HepG2 (cell line): ENCODE data around the gene TOMM40L. TPM values are rescaled to one million over a fixed set of nuclear protein-coding genes. Genes with fewer than 3 reads are reported as not detected.

Experiments used
- BATF2 ChIP-seq: sonication (generic); formaldehyde crosslinking; IDR thresholded peaks from 2 replicates; pipeline ENCODE4 v1.8.0; 2022; ENCODE audit warnings: mild to moderate bottlenecking, missing genetic modification reagents, moderate library complexity
- CBX1 ChIP-seq: IDR thresholded peaks from one replicate; pipeline ENCODE4 v1.6.1; 2016; ENCODE audit warnings: antibody characterized with exemption, low read depth
- CENPX ChIP-seq: sonication (generic); formaldehyde crosslinking; IDR thresholded peaks from 2 replicates; pipeline ENCODE4 v1.9.0; 2021; ENCODE audit warnings: mild to moderate bottlenecking, missing genetic modification reagents, moderate library complexity
- EHMT2 ChIP-seq: fragments of 200-600 bp; sonication (generic); IDR thresholded peaks from 2 replicates; pipeline ENCODE4 v1.7.0; 2017; ENCODE audit warnings: antibody characterized with exemption, low read depth, low read length, borderline replicate concordance
- ESRRA ChIP-seq: sonication (generic); formaldehyde crosslinking; IDR thresholded peaks from 2 replicates; pipeline ENCODE4 v1.5.1; 2020; ENCODE audit warnings: mild to moderate bottlenecking, low read depth, missing genetic modification reagents
- MAX ChIP-seq: IDR thresholded peaks from 2 replicates; pipeline ENCODE4 v1.6.1; 2012; ENCODE audit warnings: inconsistent platforms
- MED8 ChIP-seq: sonication (generic); formaldehyde crosslinking; IDR thresholded peaks from 2 replicates; pipeline ENCODE4 v1.8.1; 2023; ENCODE audit warnings: mild to moderate bottlenecking, missing genetic modification reagents; ENCODE audit not compliant: insufficient replicate concordance
- RFX5 ChIP-seq: IDR thresholded peaks from 2 replicates; pipeline ENCODE4 v1.6.1; 2011; ENCODE audit warnings: low read depth, low read length, improper control_type of control experiment
- SMAD3 ChIP-seq: sonication (generic); formaldehyde crosslinking; IDR thresholded peaks from 2 replicates; pipeline ENCODE4 v1.4.0; 2020; ENCODE audit warnings: missing genetic modification reagents
- SNAPC5 ChIP-seq: sonication (generic); formaldehyde crosslinking; IDR thresholded peaks from 2 replicates; pipeline ENCODE4 v1.8.1; 2023; ENCODE audit warnings: mild to moderate bottlenecking, missing genetic modification reagents, borderline replicate concordance
- SRF ChIP-seq: IDR thresholded peaks from 2 replicates; pipeline ENCODE4 v1.6.1; 2011; ENCODE audit warnings: mild to moderate bottlenecking, low read depth, low read length, moderate library complexity
- TCF12 ChIP-seq, 2 experiments: fragments of 450-650 bp in 1 of 2; sonication (generic) in 1 of 2; formaldehyde crosslinking in 1 of 2; IDR thresholded peaks; 2 replicates each; pipeline versions ENCODE4 v1.6.1 to v1.8.0; 2017 to 2022; ENCODE audit warnings: antibody characterized with exemption in 1 of 2, mild to moderate bottlenecking in 1 of 2, missing genetic modification reagents in 1 of 2, moderate library complexity in 1 of 2
- ZMAT3 ChIP-seq: sonication (generic); formaldehyde crosslinking; conservative IDR thresholded peaks from 2 replicates; pipeline ENCODE4 v1.7.0; 2021; ENCODE audit warnings: missing genetic modification reagents
- ZNF383 ChIP-seq: sonication (generic); formaldehyde crosslinking; IDR thresholded peaks from 2 replicates; pipeline ENCODE4 v1.4.0; 2020; ENCODE audit warnings: missing genetic modification reagents, mild to moderate bottlenecking, borderline replicate concordance
- ZNF724P ChIP-seq: sonication (generic); formaldehyde crosslinking; IDR thresholded peaks from 2 replicates; pipeline ENCODE4 v1.8.0; 2022; ENCODE audit warnings: missing genetic modification reagents, borderline replicate concordance
- polyA plus RNA-seq, 8 experiments: library from polyadenylated mRNA; depleted of rRNA in 3 of 8; stranded (reverse) in 7 of 8; unstranded in 1 of 8; fragments of >200 nt; fragmentation: Illumina TruSeq in 4 of 8; extraction: Trizol in 4 of 8; gene quantifications; 2 replicates each; pipeline versions ENCODE4 v1.2.1 to v1.2.3, GENCODE V29; 2011 to 2016; ENCODE audit warnings: low read depth in 4 of 8, missing spikeins in 1 of 8, mixed read lengths in 1 of 8; ENCODE audit not compliant: insufficient read depth in 1 of 8
- total RNA-seq, 5 experiments: library from RNA; depleted of rRNA; stranded (reverse); fragments of >200 nt; fragmentation: Illumina TruSeq; extraction: Trizol; gene quantifications; 2 replicates each; pipeline ENCODE4 v1.2.3, GENCODE V29; 2016; ENCODE audit warnings: low read depth in 1 of 5
- TF ChIP-seq, protein P1 (sequence below): sonication (generic); formaldehyde crosslinking; IDR thresholded peaks from 2 replicates; pipeline ENCODE4 v1.8.1; 2022; ENCODE audit warnings: low read depth, mild to moderate bottlenecking, missing genetic modification reagents
- TF ChIP-seq, protein P2 (sequence below): sonication (generic); formaldehyde crosslinking; conservative IDR thresholded peaks from 2 replicates; pipeline ENCODE4 v1.4.0; 2020; ENCODE audit warnings: missing genetic modification reagents
- TF ChIP-seq, protein P3 (sequence below): sonication (generic); formaldehyde crosslinking; IDR thresholded peaks from 2 replicates; pipeline ENCODE4 v1.4.0; 2020; ENCODE audit warnings: mild to moderate bottlenecking, missing genetic modification reagents

Gene TOMM40L
- total and polyA plus RNA-seq, 2 of the 13 experiments (the other 11 are each of a cell fraction or from before 2014, with no cell fraction given) = 14.1 to 26.2 TPM

- no peak for TF ChIP-seq CENPX
- TF ChIP-seq SNAPC5 (CRISPR knock-in tag) = no peak
- TF ChIP-seq, protein P1, sequence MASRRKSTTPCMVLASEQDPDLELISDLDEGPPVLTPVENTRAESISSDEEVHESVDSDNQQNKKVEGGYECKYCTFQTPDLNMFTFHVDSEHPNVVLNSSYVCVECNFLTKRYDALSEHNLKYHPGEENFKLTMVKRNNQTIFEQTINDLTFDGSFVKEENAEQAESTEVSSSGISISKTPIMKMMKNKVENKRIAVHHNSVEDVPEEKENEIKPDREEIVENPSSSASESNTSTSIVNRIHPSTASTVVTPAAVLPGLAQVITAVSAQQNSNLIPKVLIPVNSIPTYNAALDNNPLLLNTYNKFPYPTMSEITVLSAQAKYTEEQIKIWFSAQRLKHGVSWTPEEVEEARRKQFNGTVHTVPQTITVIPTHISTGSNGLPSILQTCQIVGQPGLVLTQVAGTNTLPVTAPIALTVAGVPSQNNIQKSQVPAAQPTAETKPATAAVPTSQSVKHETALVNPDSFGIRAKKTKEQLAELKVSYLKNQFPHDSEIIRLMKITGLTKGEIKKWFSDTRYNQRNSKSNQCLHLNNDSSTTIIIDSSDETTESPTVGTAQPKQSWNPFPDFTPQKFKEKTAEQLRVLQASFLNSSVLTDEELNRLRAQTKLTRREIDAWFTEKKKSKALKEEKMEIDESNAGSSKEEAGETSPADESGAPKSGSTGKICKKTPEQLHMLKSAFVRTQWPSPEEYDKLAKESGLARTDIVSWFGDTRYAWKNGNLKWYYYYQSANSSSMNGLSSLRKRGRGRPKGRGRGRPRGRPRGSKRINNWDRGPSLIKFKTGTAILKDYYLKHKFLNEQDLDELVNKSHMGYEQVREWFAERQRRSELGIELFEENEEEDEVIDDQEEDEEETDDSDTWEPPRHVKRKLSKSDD (CRISPR knock-in tag) = no peak
- TF ChIP-seq EHMT2 = no peak; the same call in 1 of the 2 replicates
- no peak for TF ChIP-seq ZNF724P
- peak; percentile 83 for TF ChIP-seq ESRRA (CRISPR knock-in tag)
- no peak for TF ChIP-seq ZNF383 (CRISPR knock-in tag)
- TF ChIP-seq, protein P2, sequence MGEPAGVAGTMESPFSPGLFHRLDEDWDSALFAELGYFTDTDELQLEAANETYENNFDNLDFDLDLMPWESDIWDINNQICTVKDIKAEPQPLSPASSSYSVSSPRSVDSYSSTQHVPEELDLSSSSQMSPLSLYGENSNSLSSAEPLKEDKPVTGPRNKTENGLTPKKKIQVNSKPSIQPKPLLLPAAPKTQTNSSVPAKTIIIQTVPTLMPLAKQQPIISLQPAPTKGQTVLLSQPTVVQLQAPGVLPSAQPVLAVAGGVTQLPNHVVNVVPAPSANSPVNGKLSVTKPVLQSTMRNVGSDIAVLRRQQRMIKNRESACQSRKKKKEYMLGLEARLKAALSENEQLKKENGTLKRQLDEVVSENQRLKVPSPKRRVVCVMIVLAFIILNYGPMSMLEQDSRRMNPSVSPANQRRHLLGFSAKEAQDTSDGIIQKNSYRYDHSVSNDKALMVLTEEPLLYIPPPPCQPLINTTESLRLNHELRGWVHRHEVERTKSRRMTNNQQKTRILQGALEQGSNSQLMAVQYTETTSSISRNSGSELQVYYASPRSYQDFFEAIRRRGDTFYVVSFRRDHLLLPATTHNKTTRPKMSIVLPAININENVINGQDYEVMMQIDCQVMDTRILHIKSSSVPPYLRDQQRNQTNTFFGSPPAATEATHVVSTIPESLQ (CRISPR knock-in tag) = no peak
- no peak for TF ChIP-seq MED8 (CRISPR knock-in tag)
- no peak for TF ChIP-seq SRF
- peak; percentile 40; the same call in 1 of the 2 replicates for TF ChIP-seq MAX
- no peak for TF ChIP-seq CBX1
- 0 out of 2 replicates have a peak, but pooled peaks have one; percentile 22 for TF ChIP-seq SMAD3
- no peak for TF ChIP-seq TCF12 (IDR thresholded peaks at IDR 0.05)
- no peak for TF ChIP-seq TCF12 (CRISPR knock-in tag; IDR thresholded peaks at IDR 0.05)
- TF ChIP-seq ZMAT3 = 0 out of 2 replicates have a peak, but pooled peaks have one; percentile 41
- TF ChIP-seq, protein P3, sequence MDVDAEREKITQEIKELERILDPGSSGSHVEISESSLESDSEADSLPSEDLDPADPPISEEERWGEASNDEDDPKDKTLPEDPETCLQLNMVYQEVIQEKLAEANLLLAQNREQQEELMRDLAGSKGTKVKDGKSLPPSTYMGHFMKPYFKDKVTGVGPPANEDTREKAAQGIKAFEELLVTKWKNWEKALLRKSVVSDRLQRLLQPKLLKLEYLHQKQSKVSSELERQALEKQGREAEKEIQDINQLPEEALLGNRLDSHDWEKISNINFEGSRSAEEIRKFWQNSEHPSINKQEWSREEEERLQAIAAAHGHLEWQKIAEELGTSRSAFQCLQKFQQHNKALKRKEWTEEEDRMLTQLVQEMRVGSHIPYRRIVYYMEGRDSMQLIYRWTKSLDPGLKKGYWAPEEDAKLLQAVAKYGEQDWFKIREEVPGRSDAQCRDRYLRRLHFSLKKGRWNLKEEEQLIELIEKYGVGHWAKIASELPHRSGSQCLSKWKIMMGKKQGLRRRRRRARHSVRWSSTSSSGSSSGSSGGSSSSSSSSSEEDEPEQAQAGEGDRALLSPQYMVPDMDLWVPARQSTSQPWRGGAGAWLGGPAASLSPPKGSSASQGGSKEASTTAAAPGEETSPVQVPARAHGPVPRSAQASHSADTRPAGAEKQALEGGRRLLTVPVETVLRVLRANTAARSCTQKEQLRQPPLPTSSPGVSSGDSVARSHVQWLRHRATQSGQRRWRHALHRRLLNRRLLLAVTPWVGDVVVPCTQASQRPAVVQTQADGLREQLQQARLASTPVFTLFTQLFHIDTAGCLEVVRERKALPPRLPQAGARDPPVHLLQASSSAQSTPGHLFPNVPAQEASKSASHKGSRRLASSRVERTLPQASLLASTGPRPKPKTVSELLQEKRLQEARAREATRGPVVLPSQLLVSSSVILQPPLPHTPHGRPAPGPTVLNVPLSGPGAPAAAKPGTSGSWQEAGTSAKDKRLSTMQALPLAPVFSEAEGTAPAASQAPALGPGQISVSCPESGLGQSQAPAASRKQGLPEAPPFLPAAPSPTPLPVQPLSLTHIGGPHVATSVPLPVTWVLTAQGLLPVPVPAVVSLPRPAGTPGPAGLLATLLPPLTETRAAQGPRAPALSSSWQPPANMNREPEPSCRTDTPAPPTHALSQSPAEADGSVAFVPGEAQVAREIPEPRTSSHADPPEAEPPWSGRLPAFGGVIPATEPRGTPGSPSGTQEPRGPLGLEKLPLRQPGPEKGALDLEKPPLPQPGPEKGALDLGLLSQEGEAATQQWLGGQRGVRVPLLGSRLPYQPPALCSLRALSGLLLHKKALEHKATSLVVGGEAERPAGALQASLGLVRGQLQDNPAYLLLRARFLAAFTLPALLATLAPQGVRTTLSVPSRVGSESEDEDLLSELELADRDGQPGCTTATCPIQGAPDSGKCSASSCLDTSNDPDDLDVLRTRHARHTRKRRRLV = no peak
- TF ChIP-seq BATF2 (CRISPR knock-in tag) = no peak
- TF ChIP-seq RFX5 = no peak
Observed at GRCh38 chr1:161238039-161238473, 12.2 kb downstream of the TOMM40L start, which contains the start of gene NR1I3 (continued).
